22Rv1 (cell line): ENCODE data around the gene ANKRD66.

ENCODE experiments used
- CTCF ChIP-seq: fragments of 450-650 bp; IDR thresholded peaks from 2 replicates; pipeline ENCODE4 v1.5.1; 2017; ENCODE audit warnings: mild to moderate bottlenecking
- ZFX ChIP-seq: fragments of 450-650 bp; IDR thresholded peaks from 2 replicates; pipeline ENCODE4 v1.6.1; 2017; ENCODE audit warnings: antibody characterized with exemption, borderline replicate concordance

- TF ChIP-seq CTCF (no peak), ZFX (no peak)
Measured at GRCh38 chr6:46777476-46778346, 31.0 kb downstream of the ANKRD66 start.
